Mammary epithelial cell (primary cell): ENCODE results near the gene CCDC51.

ENCODE experiments used
- EZH2 ChIP-seq: IDR thresholded peaks from 2 replicates; pipeline ENCODE4 v1.6.1; 2012; ENCODE audit warnings: low read length, inconsistent platforms, borderline replicate concordance
- TF ChIP-seq, protein P1 (sequence below), 2 donors: IDR thresholded peaks in 1 of 2; conservative IDR thresholded peaks in 1 of 2; 2 replicates each; pipeline ENCODE4 v1.5.1; 2011 to 2012; ENCODE audit warnings: inconsistent platforms in 2 of 2, low read length in 2 of 2, mild to moderate bottlenecking in 2 of 2, control low read depth in 1 of 2, low read depth in 1 of 2; ENCODE audit not compliant: insufficient read depth in 1 of 2; ENCODE audit errors: extremely low read depth in 1 of 2

DNA sequence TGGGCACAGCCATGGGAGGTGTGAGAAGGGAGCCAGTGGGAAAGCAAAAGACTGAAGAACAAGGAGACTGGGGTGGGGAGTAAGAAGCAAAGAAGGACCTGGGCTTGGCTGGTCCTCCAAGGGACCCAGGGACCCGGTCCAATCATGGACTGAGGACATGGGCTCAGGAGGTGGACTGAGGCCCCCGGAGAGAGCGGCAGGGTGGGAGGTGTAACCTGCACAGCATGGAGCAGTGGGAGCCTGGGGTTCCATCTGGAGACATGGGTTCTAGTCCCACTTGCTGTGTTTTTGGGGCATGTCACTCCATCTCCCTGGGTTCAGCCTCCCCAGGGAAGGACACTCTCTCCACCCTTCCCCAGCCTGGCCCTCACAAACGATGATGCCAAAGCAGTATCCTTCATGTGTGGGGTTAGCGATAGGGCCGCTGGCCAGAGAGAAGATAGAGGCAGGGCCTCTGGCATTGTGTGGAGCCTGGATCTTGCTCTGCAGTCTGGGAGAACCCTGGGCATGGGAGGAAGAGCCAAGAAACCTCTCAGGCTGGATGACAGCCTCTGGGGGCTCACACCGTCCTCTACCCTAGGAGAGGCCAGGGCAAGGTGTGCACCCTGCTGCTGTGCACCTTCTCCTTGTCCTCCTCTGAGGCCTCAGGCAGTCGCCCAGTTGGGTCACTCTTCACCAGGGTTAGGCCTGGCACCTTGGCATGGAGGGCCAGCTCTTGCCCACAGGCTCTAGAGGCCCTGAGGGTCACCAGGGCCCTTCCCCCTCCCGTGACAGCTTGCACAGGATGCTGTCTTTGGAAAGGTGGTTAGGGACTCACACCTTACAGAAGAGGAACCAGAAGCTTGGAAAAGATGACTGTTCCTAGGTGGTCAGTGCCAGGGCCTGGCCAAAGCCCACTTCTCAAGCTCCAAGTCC is 41.9 kb downstream of the CCDC51 start:
- TF ChIP-seq, protein P1, sequence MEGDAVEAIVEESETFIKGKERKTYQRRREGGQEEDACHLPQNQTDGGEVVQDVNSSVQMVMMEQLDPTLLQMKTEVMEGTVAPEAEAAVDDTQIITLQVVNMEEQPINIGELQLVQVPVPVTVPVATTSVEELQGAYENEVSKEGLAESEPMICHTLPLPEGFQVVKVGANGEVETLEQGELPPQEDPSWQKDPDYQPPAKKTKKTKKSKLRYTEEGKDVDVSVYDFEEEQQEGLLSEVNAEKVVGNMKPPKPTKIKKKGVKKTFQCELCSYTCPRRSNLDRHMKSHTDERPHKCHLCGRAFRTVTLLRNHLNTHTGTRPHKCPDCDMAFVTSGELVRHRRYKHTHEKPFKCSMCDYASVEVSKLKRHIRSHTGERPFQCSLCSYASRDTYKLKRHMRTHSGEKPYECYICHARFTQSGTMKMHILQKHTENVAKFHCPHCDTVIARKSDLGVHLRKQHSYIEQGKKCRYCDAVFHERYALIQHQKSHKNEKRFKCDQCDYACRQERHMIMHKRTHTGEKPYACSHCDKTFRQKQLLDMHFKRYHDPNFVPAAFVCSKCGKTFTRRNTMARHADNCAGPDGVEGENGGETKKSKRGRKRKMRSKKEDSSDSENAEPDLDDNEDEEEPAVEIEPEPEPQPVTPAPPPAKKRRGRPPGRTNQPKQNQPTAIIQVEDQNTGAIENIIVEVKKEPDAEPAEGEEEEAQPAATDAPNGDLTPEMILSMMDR (conservative IDR thresholded peaks at IDR 0.05 in 1 of 2, IDR thresholded peaks at IDR 0.05 in 1 of 2; ENCODE audit: extremely low read depth in 1 of 2, insufficient read depth in 1 of 2, low read depth in 1 of 2, low read length in 2 of 2): no peak
- TF ChIP-seq EZH2: no peak
